Measurements from ENCODE around the gene CXorf58. TPM values are rescaled to one million over a fixed set of nuclear protein-coding genes. Genes with fewer than 3 reads are reported as not detected.
A peak's percentile ranks its signal among the peaks of the same experiment; 100 is the strongest.
"Not testable (repeated sequence)": the region's sequence is repeated elsewhere in the genome, so short reads cannot be mapped to it uniquely, and the experiment has no call there.

CXorf58 gene, protein sequence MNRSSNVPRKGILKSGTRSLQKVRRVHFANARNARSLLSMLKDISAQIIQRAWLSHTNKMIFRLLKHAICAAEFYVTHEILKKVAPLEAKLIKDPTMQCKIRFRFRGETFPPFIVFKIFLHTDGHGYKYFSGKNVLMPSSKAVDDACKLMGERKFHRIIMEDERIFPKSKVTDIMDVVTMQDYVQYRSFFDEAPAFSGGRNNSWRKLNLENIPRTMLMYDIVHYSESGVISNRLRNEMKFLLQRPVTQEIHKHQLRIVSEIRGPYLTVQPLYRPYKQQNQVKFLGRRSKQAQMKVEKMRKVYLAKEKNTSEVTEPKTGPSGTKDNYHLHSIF
- total RNA-seq (under 1 TPM in 1 of 2 donors, not detected in 1; 0.15 TPM), polyA plus RNA-seq (under 1 TPM; 0.12 to 0.15 TPM)
- long read RNA-seq, donor 1 = 0 reads
- long read RNA-seq, donor 2 = 0 reads
- long read RNA-seq, donor 3 = 0 reads
- long read RNA-seq, donor 4 = 0 reads
- long read RNA-seq, donor 5 = 0 reads

GRCh38 chrX:23907498-23908218 is at the start of gene CXorf58, which contains the start of gene APOO:
Gene CXorf58, plus strand, starts transcription at chrX:23908006. Its CDS starts 2,297 bp downstream, at chrX:23910303.
Gene APOO, minus strand, starts transcription at chrX:23907938. Its CDS starts 236 bp downstream, at chrX:23907702.
- peak within 1 kb of the TSS; percentile 56 to 84 for H3K9ac ChIP-seq (ENCODE audit: insufficient read depth in 1 of 2, low read length in 2 of 2)
- DNase-seq (peak; percentile 93 to 97 (median 95)), ATAC-seq (ENCODE audit: insufficient read depth, low FRiP score) (peak; percentile 97)
- WGBS, 2 donors = 0 to 31% methylated on average over 23 to 81 of the region's 81 CpGs
- TF ChIP-seq, protein P1, sequence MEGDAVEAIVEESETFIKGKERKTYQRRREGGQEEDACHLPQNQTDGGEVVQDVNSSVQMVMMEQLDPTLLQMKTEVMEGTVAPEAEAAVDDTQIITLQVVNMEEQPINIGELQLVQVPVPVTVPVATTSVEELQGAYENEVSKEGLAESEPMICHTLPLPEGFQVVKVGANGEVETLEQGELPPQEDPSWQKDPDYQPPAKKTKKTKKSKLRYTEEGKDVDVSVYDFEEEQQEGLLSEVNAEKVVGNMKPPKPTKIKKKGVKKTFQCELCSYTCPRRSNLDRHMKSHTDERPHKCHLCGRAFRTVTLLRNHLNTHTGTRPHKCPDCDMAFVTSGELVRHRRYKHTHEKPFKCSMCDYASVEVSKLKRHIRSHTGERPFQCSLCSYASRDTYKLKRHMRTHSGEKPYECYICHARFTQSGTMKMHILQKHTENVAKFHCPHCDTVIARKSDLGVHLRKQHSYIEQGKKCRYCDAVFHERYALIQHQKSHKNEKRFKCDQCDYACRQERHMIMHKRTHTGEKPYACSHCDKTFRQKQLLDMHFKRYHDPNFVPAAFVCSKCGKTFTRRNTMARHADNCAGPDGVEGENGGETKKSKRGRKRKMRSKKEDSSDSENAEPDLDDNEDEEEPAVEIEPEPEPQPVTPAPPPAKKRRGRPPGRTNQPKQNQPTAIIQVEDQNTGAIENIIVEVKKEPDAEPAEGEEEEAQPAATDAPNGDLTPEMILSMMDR (IDR thresholded peaks at IDR 0.05; ENCODE audit: control extremely low read depth, extremely low read depth) = peak; percentile 60
- H3K27me3 ChIP-seq (ENCODE audit: control insufficient read depth in 3 of 3, insufficient read depth in 3 of 3, low read length in 2 of 3) = peaks cover 0 to 11% (median 10%) of the 10 kb centered on the region in 3 donors
- no peaks in the 10 kb centered on the region for H3K36me3 ChIP-seq (ENCODE audit: control insufficient read depth in 4 of 4, insufficient read depth in 4 of 4, low read length in 4 of 4)
- H3K4me3 ChIP-seq = peak within 1 kb of the TSS; percentile 52
- H3K4me1 ChIP-seq (ENCODE audit: control insufficient read depth in 5 of 5, insufficient read depth in 5 of 5, low read length in 5 of 5) = peaks cover 0 to 2% (median 0%) of the 10 kb centered on the region in 5 donors
- H3K9me3 ChIP-seq (ENCODE audit: control insufficient read depth in 4 of 4, insufficient read depth in 3 of 4, low read length in 3 of 4) = no peaks in the 10 kb centered on the region
- H3K27ac ChIP-seq (ENCODE audit: low read depth in 1 of 2, low read length in 1 of 2) = peak within 1 kb of the TSS; percentile 91

DNA sequence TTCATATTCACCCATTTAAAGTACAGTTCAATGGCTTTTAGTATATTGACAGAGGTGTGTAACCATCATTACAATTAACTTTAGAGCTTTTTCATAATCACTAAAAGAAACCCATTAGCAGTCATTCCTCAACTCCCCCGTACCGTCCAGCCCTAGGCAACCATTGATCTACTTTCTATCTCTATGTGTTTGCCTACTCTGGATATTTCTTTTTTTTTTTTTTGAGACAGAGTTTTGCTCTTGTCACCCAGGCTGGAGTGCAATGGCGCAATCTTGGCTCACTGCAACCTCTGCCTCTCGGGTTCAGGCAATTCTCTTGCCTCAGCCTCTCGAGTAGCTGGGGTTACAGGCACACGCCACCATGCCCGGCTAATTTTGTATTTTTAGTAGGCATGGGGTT is 48.6 kb upstream of the CXorf58 start:
- H3K9ac ChIP-seq (ENCODE audit: insufficient read depth in 1 of 2, low read length in 2 of 2); DNase-seq; H3K36me3 ChIP-seq (ENCODE audit: control insufficient read depth in 4 of 4, insufficient read depth in 4 of 4, low read length in 4 of 4); H3K4me1 ChIP-seq (ENCODE audit: control insufficient read depth in 5 of 5, insufficient read depth in 5 of 5, low read length in 5 of 5); H3K9me3 ChIP-seq (ENCODE audit: control insufficient read depth in 4 of 4, insufficient read depth in 3 of 4, low read length in 3 of 4); ATAC-seq (ENCODE audit: insufficient read depth, low FRiP score); H3K27ac ChIP-seq (ENCODE audit: low read depth in 1 of 2, low read length in 1 of 2); H3K4me3 ChIP-seq: not testable (repeated sequence)
- 70 to 85% methylated on average over 7 of the region's 7 CpGs for WGBS, 2 donors
- H3K27me3 ChIP-seq (ENCODE audit: control insufficient read depth in 3 of 3, insufficient read depth in 3 of 3, low read length in 2 of 3) = peaks cover 0 to 18% (median 8%) of the 10 kb centered on the region in 3 donors

DNA sequence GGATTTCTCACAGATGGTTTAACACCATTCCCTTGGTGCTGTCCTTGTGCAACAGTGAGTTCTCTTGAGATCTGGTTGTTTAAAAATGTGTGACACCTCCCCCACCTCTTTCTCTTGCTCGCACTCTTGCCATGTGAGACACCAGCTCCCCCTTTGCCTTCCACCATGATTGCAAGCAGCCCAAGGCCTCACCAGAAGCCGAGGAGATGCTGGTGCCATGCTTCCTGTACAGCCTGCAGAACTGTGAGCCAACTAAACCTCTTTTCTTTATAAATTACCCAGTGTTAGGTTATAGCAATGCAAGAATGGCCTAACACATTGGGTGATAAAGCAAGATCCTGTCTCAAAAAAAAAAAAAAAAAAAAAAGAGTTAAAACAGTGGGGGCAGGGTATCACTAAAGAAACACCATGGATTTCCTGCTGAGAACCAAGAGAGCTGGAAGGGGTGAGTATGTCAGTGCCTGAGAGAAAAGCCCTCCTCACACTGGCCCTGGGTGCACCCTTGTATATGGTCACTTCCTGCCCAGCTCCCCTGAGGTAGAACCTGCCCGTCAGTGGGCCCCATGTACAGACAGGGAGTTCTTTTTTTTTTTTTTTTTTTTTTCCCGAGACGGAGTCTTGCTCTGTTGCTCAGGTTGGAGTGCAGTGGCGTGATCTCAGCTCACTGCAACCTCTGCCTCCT is 46.5 kb upstream of the CXorf58 start:
- Histone ChIP-seq H3K27me3 (ENCODE audit: control insufficient read depth in 3 of 3, insufficient read depth in 3 of 3, low read length in 2 of 3) (peaks cover 0 to 20% (median 11%) of the 10 kb centered on the region in 3 donors), H3K4me3 (no peak overlapping the region), H3K4me1 (ENCODE audit: control insufficient read depth in 5 of 5, insufficient read depth in 5 of 5, low read length in 5 of 5) (no peaks in the 10 kb centered on the region), H3K9ac (ENCODE audit: insufficient read depth in 1 of 2, low read length in 2 of 2) (no peak overlapping the region), H3K36me3 (ENCODE audit: control insufficient read depth in 4 of 4, insufficient read depth in 4 of 4, low read length in 4 of 4) (no peaks in the 10 kb centered on the region), H3K27ac (ENCODE audit: low read depth in 1 of 2, low read length in 1 of 2) (no peak overlapping the region), H3K9me3 (ENCODE audit: control insufficient read depth in 4 of 4, insufficient read depth in 3 of 4, low read length in 3 of 4) (no peaks in the 10 kb centered on the region)
- WGBS, 2 donors = 64 to 84% methylated on average over 3 to 6 of the region's 6 CpGs
- ATAC-seq (ENCODE audit: insufficient read depth, low FRiP score) (no peak), DNase-seq (no peak)
- TF ChIP-seq, protein P1 (IDR thresholded peaks at IDR 0.05; ENCODE audit: control extremely low read depth, extremely low read depth) = no peak

DNA sequence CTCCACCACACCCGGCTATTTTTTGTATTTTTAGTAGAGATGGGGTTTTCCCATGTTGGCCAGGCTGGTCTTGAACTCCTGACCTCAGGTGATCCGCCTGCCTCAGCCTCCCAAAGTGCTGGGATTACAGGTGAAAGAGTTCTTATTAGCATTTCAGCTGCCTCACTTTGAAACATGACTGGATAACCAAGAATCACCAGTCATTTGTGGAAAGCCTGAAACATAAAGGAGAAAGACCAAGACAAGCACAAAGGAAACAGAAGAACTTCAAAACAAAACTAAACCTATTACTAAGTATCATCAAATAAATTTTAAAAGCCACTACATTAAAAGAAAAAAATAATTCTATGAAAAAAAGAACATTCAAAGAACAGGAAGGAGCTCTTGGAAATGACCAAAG is 45.9 kb upstream of the CXorf58 start:
- not testable (repeated sequence) for ATAC-seq (ENCODE audit: insufficient read depth, low FRiP score)
- 64 to 96% methylated on average over 2 of the region's 2 CpGs for WGBS, 2 donors

More for the DNA sequence above, 45.9 kb upstream of the CXorf58 start:
- not testable (repeated sequence) for H3K4me3 ChIP-seq; H3K36me3 ChIP-seq (ENCODE audit: control insufficient read depth in 4 of 4, insufficient read depth in 4 of 4, low read length in 4 of 4); H3K9me3 ChIP-seq (ENCODE audit: control insufficient read depth in 4 of 4, insufficient read depth in 3 of 4, low read length in 3 of 4); H3K4me1 ChIP-seq (ENCODE audit: control insufficient read depth in 5 of 5, insufficient read depth in 5 of 5, low read length in 5 of 5); H3K27ac ChIP-seq (ENCODE audit: low read depth in 1 of 2, low read length in 1 of 2); DNase-seq; H3K9ac ChIP-seq (ENCODE audit: insufficient read depth in 1 of 2, low read length in 2 of 2)
- peaks cover 0 to 20% (median 11%) of the 10 kb centered on the region in 3 donors for H3K27me3 ChIP-seq (ENCODE audit: control insufficient read depth in 3 of 3, insufficient read depth in 3 of 3, low read length in 2 of 3)

All from lung (tissue), 16 donors.